Upper lobe of left lung (tissue), 6 donors: Measurements from ENCODE around the gene AGK. TPM values are rescaled to one million over a fixed set of nuclear protein-coding genes. Genes with fewer than 3 reads are reported as not detected.

ENCODE experiments used
- ATAC-seq, 2 donors: fragments of 200-7000 bp; cut with Tn5 transposase; one replicate each; pipeline ENCODE4 v1.9.1; 2022; ENCODE audit warnings: mild to moderate bottlenecking in 2 of 2, moderate library complexity in 2 of 2; ENCODE audit not compliant: low FRiP score in 2 of 2
- DNase-seq, 2 donors: peaks; one replicate each; pipeline ENCODE4 v3.0.0-alpha.2; 2019 to 2020
- H3K27ac ChIP-seq, 4 donors: fragments of 200-600 bp; sonication (generic); one replicate each; pipeline ENCODE4 v1.5.1; 2016 to 2019
- H3K27me3 ChIP-seq, 4 donors: fragments of 200-600 bp; sonication (generic); one replicate each; pipeline ENCODE4 v1.5.1; 2017 to 2019
- H3K36me3 ChIP-seq, 4 donors: fragments of 200-600 bp; sonication (generic); one replicate each; pipeline ENCODE4 v1.5.1; 2016 to 2019
- H3K4me1 ChIP-seq, 4 donors: fragments of 200-600 bp; sonication (generic); one replicate each; pipeline ENCODE4 v1.5.1; 2018 to 2019
- H3K4me3 ChIP-seq, 4 donors: fragments of 200-600 bp; sonication (generic); one replicate each; pipeline ENCODE4 v1.5.1; 2017 to 2019; ENCODE audit warnings: mild to moderate bottlenecking in 2 of 4, moderate library complexity in 1 of 4
- H3K9me3 ChIP-seq, 4 donors: fragments of 200-600 bp; sonication (generic); one replicate each; pipeline ENCODE4 v1.5.1; 2018 to 2019
- CTCF ChIP-seq, 6 experiments: fragments of 450-650 bp in 4 of 6; fragments of 200-600 bp in 2 of 6; sonication (generic) in 2 of 6; IDR thresholded peaks; one replicate each; pipeline ENCODE4 v1.5.1; 2016 to 2019; ENCODE audit warnings: antibody characterized with exemption in 6 of 6
- EP300 ChIP-seq, 4 donors: sonication (generic); formaldehyde crosslinking; IDR thresholded peaks; one replicate each; pipeline ENCODE4 v1.5.1; 2017; ENCODE audit warnings: antibody characterized with exemption in 4 of 4, control low read depth in 2 of 4
- POLR2A ChIP-seq, 4 donors: fragments of 450-650 bp; IDR thresholded peaks; one replicate each; pipeline ENCODE4 v1.5.1; 2016 to 2017; ENCODE audit warnings: antibody characterized with exemption in 4 of 4, mild to moderate bottlenecking in 2 of 4
- POLR2AphosphoS5 ChIP-seq, 2 donors: sonication (generic); formaldehyde crosslinking; IDR thresholded peaks; one replicate each; pipeline ENCODE4 v1.5.1; 2017; ENCODE audit warnings: antibody characterized with exemption in 2 of 2
- WGBS, 2 donors: methylation state at CpG; one replicate each; pipeline ENCODE4 v1.1.5; 2017 to 2018; 5-methylcytosine and 5-hydroxymethylcytosine counted together
- total RNA-seq, 6 donors: library from RNA; depleted of rRNA in 4 of 6; stranded (reverse); fragments of >200 nt in 4 of 6; gene quantifications; one replicate each; pipeline versions ENCODE4 v1.1.0 to v1.2.1, GENCODE V29; 2016 to 2021
- donor health status: DM: no; HTN: no; CAD: no; lungs with moderate emphysema.
- donor health status: DM: no; HTN: yes; CAD: no; lungs with severe emphysema.

The AGK gene
- total RNA-seq, 6 donors from 2014 or later = 11.5 to 51.3 (median 22.3) TPM

GRCh38 chr7:141665208-141666035 lies 114.2 kb downstream of the AGK start:
- no peak overlapping the region for H3K4me3 ChIP-seq
- H3K9me3 ChIP-seq = no peaks in the 10 kb centered on the region
- H3K36me3 ChIP-seq = peaks cover 0 to 56% (median 18%) of the 10 kb centered on the region in 4 donors
- ATAC-seq (no peak), DNase-seq (no peak)
- TF ChIP-seq EP300 (IDR thresholded peaks at IDR 0.05) = no peak
- no peak for TF ChIP-seq POLR2AphosphoS5 (IDR thresholded peaks at IDR 0.05)
- TF ChIP-seq POLR2A (IDR thresholded peaks at IDR 0.05) = no peak
- TF ChIP-seq CTCF (IDR thresholded peaks at IDR 0.05) = no peak
- WGBS, 2 donors = 93 to 94% methylated on average over 14 to 18 of the region's 18 CpGs
- no peak overlapping the region for H3K27ac ChIP-seq
- H3K27me3 ChIP-seq = no peaks in the 10 kb centered on the region
- H3K4me1 ChIP-seq = peaks cover 0 to 8% (median 5%) of the 10 kb centered on the region in 4 donors

GRCh38 chr7:141666071-141666470 lies 114.9 kb downstream of the AGK start:
- 94 to 97% methylated on average over 4 of the region's 4 CpGs for WGBS, 2 donors
- H3K27ac ChIP-seq = no peak overlapping the region
- no peak for DNase-seq

GRCh38 chr7:141668853-141669252 lies 117.6 kb downstream of the AGK start:
- DNase-seq (no peak), ATAC-seq (no peak)
- WGBS, 2 donors = 85 to 93% methylated on average over 2 of the region's 2 CpGs
- TF ChIP-seq EP300 (IDR thresholded peaks at IDR 0.05) (no peak), POLR2A (IDR thresholded peaks at IDR 0.05) (no peak), POLR2AphosphoS5 (IDR thresholded peaks at IDR 0.05) (no peak), CTCF (IDR thresholded peaks at IDR 0.05) (no peak)
- H3K27me3 ChIP-seq = no peaks in the 10 kb centered on the region
- H3K9me3 ChIP-seq = no peaks in the 10 kb centered on the region
- no peaks in the 10 kb centered on the region for H3K4me1 ChIP-seq
- peaks cover 0 to 53% (median 13%) of the 10 kb centered on the region in 4 donors for H3K36me3 ChIP-seq
- no peak overlapping the region for H3K27ac ChIP-seq
- no peak overlapping the region for H3K4me3 ChIP-seq

More at GRCh38 chr7:141666071-141666470, 114.9 kb downstream of the AGK start:
- peaks cover 0 to 57% (median 17%) of the 10 kb centered on the region in 4 donors for H3K36me3 ChIP-seq
- H3K27me3 ChIP-seq = no peaks in the 10 kb centered on the region
- peaks cover 0 to 6% (median 4%) of the 10 kb centered on the region in 4 donors for H3K4me1 ChIP-seq
- no peak overlapping the region for H3K4me3 ChIP-seq
- TF ChIP-seq EP300 (IDR thresholded peaks at IDR 0.05) = no peak
- TF ChIP-seq CTCF (IDR thresholded peaks at IDR 0.05) = no peak
- no peak for TF ChIP-seq POLR2AphosphoS5 (IDR thresholded peaks at IDR 0.05)
- no peak for TF ChIP-seq POLR2A (IDR thresholded peaks at IDR 0.05)
- no peak for ATAC-seq
- no peaks in the 10 kb centered on the region for H3K9me3 ChIP-seq

- TF ChIP-seq POLR2AphosphoS5 (IDR thresholded peaks at IDR 0.05) = peak in 1 of 2 donors; percentile 31
- no peak for TF ChIP-seq CTCF (IDR thresholded peaks at IDR 0.05)
- Histone ChIP-seq H3K27ac (no peak overlapping the region), H3K36me3 (peaks cover 0 to 34% (median 0%) of the 10 kb centered on the region in 4 donors), H3K4me3 (no peak overlapping the region), H3K27me3 (no peaks in the 10 kb centered on the region), H3K9me3 (no peaks in the 10 kb centered on the region), H3K4me1 (no peaks in the 10 kb centered on the region)
- 88% methylated on average over 7 of the region's 7 CpGs for WGBS, 2 donors
- peak in 1 of 2 donors; percentile 18 for ATAC-seq
- no peak for DNase-seq
These were observed 120.7 kb downstream of the AGK start for GRCh38 chr7:141671705-141672496.
